ENCODE results near the gene IFIH1.

IFIH1 gene

DNA sequence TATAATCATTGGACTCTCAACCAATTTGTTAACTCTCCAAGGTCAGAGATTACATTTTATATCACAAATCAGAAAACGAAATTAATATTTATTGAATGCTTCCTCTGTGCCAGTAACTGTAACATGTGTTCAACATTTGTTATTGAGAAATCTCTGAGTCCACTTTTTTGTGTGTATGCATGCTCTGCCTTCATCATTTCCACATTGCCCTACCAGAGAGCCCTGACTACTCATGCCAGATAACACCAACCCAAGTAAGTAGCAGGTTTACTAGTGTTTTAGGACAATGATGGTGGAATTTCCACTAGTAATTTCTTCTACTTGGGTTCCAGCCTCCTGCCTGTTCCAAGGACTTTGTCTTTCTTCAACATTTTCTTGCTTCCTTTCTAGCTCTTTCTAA, 61.1 kb downstream of the IFIH1 start:
- no peak for DNase-seq (ENCODE audit: low read depth in 2 of 2)

DNA sequence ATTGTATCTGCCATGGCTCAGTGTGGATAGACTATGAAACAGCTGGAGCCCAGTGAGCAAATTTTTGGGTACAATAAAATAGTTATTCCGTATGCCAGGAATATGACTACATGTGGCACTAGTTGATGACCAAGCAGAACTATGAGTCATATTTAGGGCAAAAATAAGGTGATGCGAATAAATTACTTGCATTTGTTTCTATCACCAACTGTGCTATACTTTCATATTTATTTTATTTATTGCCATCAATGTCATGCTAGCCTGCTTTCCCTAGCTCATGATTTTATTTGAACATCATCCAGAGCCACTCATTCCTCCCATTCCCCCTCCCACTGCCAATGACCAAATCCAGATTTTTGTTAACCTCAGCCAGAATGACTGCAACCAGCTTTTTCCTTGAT, 61.9 kb downstream of the IFIH1 start:
- no peak for DNase-seq (ENCODE audit: low read depth in 2 of 2)

DNA sequence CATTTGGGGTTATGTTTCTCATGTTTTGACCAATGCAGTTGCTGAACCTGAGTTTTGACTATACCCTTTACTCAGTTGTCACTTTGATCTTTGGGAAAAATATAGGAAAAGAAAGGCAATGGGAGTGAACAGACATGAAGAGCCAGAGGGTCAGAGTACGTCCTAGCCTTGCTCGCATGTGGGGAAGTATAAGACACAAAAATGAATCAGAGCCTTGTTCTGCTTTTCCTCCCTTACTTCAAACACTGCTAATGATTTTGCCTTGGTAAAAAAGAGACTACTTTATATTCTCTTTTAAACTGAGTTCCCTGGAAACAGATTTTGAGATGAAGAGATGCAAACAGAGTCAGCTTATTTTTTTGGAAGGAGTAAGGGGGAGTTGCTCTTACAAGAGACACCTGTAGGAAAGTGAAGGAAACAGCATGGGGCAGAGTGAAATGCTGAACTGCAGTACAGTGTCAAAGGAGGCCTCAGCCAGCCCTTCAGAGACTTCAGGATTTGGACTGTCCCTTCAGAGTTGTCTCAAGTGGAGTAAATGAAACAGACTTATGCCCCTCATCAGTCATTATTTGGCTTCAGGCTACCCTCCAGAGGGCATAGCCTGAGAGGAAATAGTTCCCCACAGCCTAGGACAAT, 64.1 kb downstream of the IFIH1 start:
- DNase-seq (ENCODE audit: low read depth in 2 of 2) = no peak

DNA sequence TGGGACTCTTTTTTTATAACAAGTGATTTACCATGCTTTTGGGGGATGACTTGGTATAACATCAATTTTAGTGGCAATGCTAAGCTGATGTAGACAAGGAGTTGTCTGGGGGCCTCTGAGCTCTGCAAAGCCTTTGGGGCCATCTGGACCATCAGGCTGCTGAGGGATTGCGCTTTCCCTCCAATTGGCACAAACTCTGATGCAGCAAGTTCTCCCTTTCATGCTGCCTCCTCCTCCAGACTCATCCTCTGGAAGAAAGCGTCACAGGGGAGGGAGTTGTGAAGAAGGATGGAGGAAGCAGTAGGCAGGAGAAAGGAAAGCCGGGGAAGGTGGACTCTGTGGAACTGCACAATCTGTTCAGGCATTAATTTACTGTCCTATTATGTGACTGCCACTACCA, 65.0 kb downstream of the IFIH1 start:
- no peak for DNase-seq (ENCODE audit: low read depth in 2 of 2)

DNA sequence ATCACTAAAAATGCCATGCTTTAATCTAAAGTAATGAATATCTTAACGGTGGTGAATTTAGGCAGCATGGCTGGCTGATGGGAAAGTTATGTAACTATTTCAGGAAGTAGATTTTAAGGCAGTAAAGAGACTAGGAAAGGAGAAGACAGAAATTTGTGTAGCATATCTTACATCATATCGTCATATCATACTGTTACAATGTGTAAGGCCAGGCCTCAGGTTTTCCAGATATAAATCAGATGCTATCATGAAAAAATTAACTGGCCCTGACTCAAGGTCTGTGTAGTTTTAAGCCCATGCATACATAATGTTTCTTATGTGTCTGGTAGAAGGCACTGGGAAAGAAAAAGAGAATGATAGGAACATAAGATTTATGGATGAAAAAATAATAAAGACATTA, 66.3 kb downstream of the IFIH1 start:
- no peak for DNase-seq (ENCODE audit: low read depth in 2 of 2)

DNA sequence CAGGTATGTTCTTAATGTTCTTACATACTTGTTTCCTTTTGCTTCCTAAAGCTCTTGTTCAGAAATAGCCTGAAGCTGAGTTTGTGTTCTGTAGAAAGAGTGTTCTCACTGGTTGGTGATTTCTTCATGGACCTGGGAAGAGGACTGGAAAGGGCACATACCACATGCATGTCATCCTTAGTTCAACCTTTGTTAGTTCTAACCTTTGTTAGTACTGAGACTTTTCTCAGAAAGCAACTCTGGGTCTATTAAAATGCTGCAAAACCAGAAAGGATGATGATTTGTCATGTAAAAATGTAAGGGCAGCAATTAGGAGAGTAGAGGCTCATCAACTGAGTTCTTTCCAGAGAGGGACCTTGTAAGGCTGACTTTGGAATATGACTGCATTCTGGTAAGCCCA, 72.7 kb downstream of the IFIH1 start:
- no peak for DNase-seq (ENCODE audit: low read depth in 2 of 2)

DNA sequence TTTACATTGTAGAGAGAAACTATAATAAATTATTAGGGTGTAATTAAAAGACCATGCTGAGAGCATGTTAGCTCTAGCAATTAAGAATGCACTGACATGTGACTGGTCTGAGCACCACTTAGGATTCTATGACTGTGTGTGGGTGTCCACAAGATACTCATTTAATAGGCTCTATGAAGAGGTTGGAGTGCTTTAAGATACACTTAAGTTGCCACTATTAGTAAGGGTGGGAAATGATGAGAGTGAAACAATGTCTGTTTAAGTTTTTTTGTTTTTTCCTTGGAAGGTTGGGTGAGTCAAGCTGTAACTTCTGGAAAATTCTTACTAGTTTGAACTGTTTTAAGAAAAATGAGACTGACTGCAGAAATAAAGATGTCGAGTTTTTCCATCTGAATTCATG, 73.4 kb downstream of the IFIH1 start:
- no peak for DNase-seq (ENCODE audit: low read depth in 2 of 2)

DNA sequence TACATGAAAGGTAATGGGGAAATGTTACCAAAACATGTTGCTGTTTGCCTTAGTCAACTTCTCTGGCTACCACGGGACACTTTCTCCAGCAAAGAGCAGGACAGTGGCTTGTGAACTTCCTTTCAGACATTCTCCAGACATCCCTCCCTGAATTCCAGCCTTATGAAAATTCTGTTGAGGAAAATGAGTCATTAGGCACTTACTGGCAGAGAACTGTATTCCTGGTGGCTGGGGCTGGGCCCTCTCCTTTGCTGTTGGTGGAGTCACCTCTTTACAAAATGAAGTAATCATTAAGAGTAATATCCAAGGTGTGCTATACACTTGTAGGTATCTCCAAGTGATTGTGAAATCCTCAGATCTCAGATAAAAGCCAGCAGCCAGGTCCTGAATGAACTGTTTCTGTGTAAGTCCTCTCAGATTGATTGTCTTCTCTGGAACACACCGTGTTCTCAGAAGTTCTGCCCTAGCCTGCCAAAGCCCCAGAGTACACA, 73.9 kb downstream of the IFIH1 start:
- no peak for DNase-seq (ENCODE audit: low read depth in 2 of 2)

DNA sequence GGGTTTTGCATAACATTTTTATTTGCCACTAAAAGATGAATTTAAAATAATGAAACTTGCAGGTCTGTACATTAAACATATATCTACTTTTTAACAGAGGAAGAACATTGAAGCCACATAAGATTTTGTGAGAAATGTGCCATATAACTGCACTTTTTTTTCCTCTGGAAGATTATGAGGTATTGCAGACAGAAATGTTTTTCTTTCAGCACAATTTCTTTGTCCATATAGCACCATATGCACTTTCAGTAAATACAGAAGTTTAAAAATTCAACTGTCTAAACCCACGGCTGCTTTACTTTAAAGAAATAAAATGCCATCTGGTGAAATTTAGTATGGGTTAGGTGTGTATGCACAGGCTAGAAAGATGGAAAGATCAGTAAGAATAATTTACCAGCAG, 74.8 kb downstream of the IFIH1 start:
- no peak for DNase-seq (ENCODE audit: low read depth in 2 of 2)

DNA sequence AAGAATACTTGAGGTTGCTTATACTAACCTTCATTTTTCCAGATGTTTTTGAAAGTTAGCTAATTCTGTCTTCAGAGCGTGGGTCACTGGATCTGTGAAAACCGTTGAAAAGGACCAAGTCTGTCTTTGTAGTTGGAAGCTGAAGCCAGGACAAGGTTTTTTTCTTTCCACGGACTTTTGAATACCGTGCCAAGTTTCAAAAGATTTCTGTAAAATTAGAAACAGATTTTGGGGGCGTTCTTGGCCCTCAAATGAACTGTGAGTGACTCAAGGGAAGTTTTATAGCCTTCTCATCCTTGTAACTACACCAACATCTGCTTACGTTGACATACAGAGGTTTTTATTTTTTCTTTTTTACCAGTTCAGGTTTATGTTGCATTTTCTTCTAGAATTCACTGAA, 75.2 kb downstream of the IFIH1 start, which contains the start of gene FAP:
Gene FAP (minus strand): TSS at position 152 of the 400 bp plus-strand sequence. CDS start 118 bp downstream, at position 34.
- no peak for DNase-seq (ENCODE audit: low read depth in 2 of 2)

DNA sequence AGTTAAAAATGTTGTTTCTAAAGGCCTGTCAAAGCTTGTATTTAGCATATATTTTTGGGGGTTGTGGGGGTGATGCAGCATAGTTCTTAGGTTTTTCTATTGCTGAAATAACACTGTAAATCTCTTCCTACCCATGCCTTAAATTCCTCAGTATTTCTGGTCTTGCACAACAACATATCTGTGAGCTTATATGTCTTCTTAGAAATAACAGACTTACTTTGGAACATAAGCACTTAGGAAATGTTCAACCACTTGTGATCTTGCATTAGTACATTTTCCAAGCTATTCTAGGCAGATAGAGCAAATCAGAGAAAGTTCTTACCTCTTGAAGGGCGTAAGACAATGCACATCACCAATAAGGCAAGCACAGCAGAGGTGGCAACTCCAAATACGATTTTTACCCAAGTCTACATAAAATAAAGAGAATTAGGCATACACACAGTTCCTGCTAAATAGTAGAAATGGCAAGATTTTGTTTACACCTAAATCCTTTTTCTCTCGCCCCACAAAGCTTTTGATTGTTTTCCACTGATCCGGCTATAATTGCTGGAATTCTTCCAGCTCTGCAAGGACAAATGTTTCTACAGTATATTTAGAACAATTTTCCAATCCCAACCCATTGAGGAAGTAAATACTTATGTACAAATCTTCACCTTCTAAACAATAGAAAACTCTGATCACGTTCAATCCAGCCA, 75.8 kb downstream of the IFIH1 start:
- DNase-seq (ENCODE audit: low read depth in 2 of 2) = no peak

DNA sequence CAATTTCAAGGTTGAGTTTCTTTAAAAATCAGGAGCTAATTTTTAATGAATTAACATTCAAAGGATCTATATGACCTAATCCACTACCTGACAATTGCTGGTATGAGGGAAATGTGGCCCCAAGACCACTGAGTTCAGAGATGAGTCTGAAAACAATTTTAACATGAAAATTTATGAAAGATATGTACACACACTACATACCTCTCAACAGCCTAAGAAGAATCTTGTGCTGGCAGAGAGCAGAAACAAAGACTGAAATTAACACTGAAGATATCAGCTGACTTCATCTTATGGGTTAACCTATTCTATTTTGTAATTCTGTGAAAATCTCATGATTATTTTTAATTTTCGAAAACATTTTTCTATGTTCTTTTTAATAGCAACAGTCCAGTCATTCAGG, 76.9 kb downstream of the IFIH1 start:
- no peak for DNase-seq (ENCODE audit: low read depth in 2 of 2)

DNA sequence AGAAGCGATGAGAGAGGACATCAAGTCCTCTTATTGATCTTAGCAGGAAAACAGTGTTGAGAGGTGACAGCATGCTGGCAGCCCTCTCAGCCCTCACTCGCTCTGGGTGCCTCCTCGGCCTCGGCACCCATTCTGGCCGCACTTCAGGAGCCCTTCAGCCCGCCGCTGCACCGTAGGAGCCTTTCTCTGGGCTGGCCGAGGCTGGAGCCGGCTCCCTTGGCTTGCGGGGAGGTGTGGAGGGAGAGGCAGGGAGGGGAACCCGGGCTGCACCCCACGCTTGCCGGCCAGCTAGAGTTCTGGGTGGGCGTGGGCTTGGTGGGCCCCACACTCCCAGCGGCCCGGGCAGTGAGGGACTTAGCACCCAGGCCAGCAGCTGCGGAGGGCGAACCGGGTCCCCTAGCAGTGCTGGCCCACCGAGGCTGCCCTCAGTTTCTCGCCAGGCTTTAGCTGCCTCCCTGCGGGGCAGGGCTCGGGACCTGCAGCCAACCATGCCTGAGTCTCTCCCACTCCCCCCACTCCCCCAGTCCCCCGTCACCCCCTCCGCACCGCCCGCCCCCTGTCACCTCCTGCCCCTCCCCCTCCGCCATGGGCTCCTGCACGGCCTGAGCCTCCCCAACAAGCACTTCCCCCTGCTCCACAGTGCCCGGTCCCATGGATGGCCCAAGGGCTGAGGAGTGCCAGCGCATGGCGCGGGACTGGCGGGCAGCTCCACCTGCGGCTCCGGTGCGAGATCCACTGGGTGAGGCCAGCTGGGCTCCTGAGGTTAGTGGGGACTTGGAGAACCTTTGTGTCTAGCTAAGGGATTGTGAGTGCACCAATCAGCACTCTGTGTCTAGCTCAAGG, 83.6 kb downstream of the IFIH1 start:
- DNase-seq (ENCODE audit: low read depth in 2 of 2) = no peak

DNA sequence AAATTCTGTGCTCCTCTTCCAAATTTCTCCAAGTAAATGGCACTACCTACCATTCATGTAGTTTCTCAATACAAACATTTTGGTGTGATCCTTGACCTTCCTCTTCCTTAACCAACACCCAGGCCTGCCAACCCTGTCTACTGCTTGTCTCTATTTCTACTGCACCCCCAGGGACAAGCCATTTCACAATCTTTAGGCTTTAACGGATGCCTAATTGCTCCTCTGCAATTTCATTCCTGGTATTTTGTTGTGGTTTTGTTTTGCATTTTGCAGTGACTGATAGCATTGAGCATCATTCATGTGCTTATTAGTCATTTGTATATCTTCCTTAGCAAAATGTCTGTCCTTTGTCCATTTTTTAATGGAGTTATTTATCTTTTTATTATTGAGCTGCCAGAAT, 85.3 kb downstream of the IFIH1 start:
- no peak for DNase-seq (ENCODE audit: low read depth in 2 of 2)

DNA sequence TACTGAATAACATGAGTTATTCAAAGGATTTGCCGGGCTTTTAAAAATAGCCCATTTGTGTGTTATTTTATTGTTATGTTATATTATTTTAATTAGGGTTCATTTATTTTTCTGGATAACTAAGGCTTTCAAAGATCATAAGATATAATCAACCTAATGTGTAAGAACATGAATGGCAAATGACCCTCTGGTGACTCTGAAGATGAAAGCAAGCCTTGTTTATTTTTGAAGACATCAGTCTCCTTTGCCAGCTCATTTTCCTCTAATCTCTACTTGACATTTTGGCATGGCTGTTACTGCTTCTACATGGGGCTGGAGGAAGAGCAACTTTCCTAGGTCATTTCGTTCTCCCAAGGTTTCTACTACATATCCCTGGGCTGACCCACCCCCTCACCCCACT, 85.8 kb downstream of the IFIH1 start:
- DNase-seq (ENCODE audit: low read depth in 2 of 2) = no peak

DNA sequence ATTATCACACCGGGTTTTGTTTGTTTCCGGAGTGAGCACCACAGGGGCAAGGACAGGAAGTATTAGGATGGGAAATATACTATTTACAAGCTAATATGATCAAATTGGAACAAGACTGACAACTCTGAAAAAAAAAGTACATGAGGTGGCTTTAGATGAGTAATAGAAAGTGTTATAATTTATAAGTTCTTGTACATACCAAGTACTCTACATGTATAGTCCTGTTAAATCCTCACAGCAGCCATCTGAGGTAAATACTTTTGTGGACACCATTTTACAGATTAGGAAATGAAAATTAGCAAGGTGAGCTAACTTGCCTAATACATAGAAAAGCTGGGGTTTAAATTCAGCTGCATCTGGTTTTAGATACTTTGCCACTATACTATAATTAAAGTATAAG, 86.5 kb downstream of the IFIH1 start:
- no peak for DNase-seq (ENCODE audit: low read depth in 2 of 2)

DNA sequence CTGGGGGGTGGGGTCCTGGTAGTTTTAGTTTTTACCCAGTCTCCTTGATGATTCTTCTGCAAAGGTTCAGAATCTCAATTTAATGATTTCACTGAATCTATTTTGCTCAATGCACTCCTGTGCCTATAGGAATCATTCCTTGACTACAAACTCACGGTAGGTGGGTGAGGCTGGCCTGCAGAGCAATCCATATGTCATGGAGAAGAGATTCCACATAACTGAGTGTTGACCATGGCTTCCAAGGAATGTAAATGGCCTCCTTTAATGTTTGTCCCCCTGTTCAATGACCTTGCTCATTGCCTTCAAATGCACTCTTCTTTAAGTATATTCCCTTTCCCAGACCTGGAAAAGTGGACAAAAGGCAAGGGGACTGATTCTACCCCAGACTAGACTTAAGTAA, 87.7 kb downstream of the IFIH1 start:
- no peak for DNase-seq (ENCODE audit: low read depth in 2 of 2)

DNA sequence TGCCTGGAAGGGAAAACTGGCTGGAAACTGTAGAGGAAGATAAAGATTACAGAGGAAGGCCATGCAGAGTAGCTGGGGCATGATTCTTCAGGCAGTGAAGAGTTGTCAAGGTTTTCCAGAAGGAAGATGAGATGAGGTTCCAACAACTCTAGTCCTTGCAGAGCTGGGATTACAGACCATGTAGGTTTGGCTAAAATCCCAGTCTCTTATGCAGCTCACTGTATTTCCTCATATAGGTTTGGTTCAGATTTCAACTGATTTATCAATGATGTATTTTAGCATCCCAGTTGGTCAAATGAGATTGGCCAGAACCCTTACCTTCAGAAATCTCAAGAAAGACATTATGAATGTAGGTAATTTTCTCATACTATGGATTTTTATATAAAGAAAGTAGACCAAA, 91.6 kb downstream of the IFIH1 start:
- no peak for DNase-seq (ENCODE audit: low read depth in 2 of 2)

DNA sequence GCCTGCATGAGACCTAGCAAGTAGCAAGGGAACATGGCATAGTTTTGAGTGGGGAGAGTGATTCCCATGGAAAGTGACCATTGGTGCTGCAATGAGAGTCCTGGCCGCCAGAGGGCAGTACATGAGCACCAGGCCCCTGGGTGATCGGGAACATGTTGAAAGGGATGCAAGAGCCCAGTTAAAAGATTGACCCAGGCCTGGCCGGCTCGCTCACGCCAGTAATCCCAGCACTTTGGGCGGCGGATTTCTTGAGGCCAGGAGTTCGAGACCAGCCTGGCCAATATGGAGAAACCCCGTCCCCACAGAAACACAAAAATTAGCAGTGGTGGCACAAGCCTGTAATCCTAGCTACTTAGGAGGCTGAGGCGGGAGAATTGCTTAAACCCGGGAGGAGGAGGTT, 97.4 kb downstream of the IFIH1 start:
- peak; percentile 47 to 61 for DNase-seq (ENCODE audit: low read depth in 2 of 2)

DNA sequence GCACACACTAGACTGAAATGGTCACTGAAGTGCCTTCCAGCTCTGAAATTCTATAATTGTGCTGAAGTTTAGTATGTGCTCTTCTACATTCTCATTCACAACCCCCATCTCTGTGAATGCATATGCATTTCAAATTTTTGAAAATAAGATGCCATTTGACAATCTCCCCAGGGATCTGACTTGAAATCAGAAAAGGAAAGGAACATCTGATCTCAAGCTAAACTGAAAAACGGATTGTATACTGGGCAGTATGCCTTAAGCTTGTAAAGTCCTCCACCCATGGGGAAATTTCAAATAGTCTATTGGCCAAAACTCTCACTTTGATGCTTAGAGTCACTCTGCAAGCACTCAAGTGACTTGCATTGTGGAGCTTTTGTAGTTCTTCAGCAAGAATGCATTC, 98.1 kb downstream of the IFIH1 start:
- DNase-seq (ENCODE audit: low read depth in 2 of 2) = no peak

DNA sequence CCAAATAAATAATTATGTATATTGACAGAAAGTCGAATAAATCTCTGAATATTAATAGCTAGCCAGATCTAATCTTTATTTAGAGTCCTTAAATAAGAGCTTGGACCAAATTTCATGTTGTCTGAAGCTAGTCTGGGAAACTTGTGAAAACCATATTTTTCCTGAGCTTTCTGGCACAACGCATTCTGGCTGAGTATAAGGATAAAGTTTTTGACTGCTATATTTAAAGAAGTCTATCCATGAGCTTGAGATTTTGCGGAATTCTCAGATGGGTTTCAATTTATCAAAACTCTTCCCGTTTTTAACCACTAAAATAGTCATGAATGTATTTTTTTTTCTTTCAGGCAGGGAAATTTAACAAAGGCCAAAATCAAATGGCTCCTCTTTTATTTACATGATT, 99.1 kb downstream of the IFIH1 start:
- DNase-seq (ENCODE audit: low read depth in 2 of 2) = no peak

DNA sequence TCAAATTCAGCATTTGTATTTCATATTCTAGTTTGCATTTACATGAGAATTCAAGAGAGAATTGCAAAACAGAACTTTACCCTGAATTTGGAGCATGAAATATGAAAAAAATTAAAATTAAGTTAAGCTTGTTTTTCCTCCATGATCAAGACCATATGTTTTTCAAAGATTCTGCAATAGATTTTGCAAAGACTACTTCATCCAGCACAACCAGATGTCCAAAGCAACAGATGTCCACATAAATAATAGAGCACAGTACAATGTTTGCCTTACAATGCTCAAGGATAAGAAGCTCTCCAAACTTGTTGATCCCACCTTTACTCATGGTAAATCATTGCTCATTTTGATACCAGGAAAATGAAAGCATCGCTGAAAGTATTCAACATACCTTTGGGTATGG, 100.9 kb downstream of the IFIH1 start:
- no peak for DNase-seq (ENCODE audit: low read depth in 2 of 2)

Measured in stimulated activated CD4-positive, alpha-beta T cell treated with anti-CD3 and anti-CD28 coated beads, Interleukin-4, amount 100 ng/mL, for 48 hours (primary cell).